Glutamatergic neuron (in vitro differentiated cells): ENCODE measurements around the gene PCP4L1. TPM values are rescaled to one million over a fixed set of nuclear protein-coding genes. Genes with fewer than 3 reads are reported as not detected.
"Not testable (repeated sequence)": the region's sequence is repeated elsewhere in the genome, so short reads cannot be mapped to it uniquely, and the experiment has no call there.

Source experiments
- DNase-seq: peaks from one replicate; pipeline ENCODE4 v3.0.0; 2022
- H3K27ac Mint-ChIP-seq: one replicate; pipeline ENCODE4 v1.8.0; 2020; ENCODE audit warnings: mild to moderate bottlenecking, mixed read lengths, inconsistent platforms; ENCODE audit not compliant: unreplicated experiment
- H3K27me3 Mint-ChIP-seq: one replicate; pipeline ENCODE4 v1.8.0; 2020; ENCODE audit warnings: mild to moderate bottlenecking, moderate library complexity, mixed read lengths, inconsistent platforms; ENCODE audit not compliant: unreplicated experiment
- H3K36me3 Mint-ChIP-seq: one replicate; pipeline ENCODE4 v1.8.0; 2020; ENCODE audit warnings: mild to moderate bottlenecking, mixed read lengths, inconsistent platforms; ENCODE audit not compliant: unreplicated experiment
- H3K4me1 Mint-ChIP-seq: one replicate; pipeline ENCODE4 v1.8.0; 2020; ENCODE audit warnings: mild to moderate bottlenecking, low read depth, mixed read lengths, inconsistent platforms; ENCODE audit not compliant: unreplicated experiment
- H3K4me3 Mint-ChIP-seq: one replicate; pipeline ENCODE4 v1.8.0; 2020; ENCODE audit warnings: mild to moderate bottlenecking, mixed read lengths, inconsistent platforms; ENCODE audit not compliant: unreplicated experiment
- H3K9me3 Mint-ChIP-seq: one replicate; pipeline ENCODE4 v1.8.0; 2020; ENCODE audit warnings: mild to moderate bottlenecking, moderate library complexity, mixed read lengths, inconsistent platforms; ENCODE audit not compliant: unreplicated experiment
- total RNA-seq: library from RNA; stranded (reverse); fragmentation: NEBNext Ultra II Directional; extraction: Animal tissue kit (Norgen Biotek cat#: 25700); gene quantifications from one replicate; pipeline ENCODE4 v1.2.1, GENCODE V29; 2021; ENCODE audit not compliant: unreplicated experiment
- TF ChIP-seq, protein P1 (sequence below): fragments of 200-600 bp; sonication (generic); IDR thresholded peaks from one replicate; pipeline ENCODE4 v1.5.0; 2021; ENCODE audit not compliant: partially characterized antibody, unreplicated experiment

Gene PCP4L1
- total RNA-seq, 1 donor from 2014 or later: 1.1 TPM

DNA sequence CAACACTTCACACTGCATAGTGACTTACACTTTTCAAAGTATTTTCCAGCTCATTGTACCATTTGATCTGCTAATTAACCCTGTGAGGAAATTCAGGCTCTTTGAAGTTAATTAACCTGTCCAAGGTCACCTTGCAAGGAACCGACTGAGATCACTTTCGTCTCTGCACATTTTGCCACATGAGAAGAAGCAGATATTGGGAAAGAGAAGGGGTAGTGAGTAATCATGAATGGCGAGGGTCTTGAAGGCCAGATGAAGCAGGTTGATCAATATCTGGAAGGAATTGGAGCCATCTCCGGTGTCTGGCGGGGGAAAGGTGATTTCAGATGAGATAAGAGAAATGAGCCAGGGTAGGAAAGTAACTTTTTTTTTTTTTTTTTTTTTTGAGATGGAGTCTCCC is 38.5 kb upstream of the PCP4L1 start:
- no peaks in the 10 kb centered on the region for H3K4me1 Mint-ChIP-seq
- no peaks in the 10 kb centered on the region for H3K27me3 Mint-ChIP-seq

DNA sequence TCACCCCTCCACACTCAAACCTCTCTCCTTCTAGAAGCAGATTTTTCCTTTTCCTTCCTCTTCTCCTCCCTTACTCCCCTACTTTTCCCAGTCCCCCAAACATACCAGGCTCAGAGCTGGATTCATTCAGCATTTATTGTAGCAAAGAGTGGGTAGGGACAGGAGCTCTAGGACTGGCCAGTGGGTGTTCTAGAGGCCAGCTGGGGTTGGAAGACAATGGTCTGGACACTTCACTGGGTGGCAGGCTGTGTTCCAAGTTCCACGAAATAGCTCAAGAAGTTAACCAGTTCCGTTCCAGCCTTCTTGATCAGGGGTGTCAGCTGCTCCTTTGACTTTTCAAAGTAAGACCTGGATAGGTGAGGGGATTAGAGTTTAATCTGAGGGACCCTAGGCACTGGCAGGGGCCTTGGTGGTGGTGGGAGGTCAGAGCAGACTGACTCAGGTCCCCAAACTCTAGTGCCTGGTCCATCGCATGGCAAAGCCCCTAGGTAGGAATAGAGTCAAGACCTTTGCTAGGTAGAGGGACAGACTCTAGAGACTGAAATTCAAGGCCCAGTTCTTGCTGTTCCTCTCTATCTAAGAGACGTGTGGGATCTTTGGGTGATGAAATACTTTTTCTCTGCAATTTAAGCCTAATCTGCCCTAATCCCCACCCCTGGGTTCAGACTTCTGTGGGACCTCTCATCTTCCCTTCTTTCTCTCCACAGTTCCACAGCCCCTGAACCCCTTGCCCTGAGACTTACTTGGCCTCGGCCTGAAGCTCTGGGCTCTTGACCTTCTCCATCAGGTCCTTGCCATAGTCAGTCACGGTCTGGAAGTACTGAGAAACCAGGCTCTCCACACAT is 36.1 kb upstream of the PCP4L1 start:
- TF ChIP-seq, protein P1, sequence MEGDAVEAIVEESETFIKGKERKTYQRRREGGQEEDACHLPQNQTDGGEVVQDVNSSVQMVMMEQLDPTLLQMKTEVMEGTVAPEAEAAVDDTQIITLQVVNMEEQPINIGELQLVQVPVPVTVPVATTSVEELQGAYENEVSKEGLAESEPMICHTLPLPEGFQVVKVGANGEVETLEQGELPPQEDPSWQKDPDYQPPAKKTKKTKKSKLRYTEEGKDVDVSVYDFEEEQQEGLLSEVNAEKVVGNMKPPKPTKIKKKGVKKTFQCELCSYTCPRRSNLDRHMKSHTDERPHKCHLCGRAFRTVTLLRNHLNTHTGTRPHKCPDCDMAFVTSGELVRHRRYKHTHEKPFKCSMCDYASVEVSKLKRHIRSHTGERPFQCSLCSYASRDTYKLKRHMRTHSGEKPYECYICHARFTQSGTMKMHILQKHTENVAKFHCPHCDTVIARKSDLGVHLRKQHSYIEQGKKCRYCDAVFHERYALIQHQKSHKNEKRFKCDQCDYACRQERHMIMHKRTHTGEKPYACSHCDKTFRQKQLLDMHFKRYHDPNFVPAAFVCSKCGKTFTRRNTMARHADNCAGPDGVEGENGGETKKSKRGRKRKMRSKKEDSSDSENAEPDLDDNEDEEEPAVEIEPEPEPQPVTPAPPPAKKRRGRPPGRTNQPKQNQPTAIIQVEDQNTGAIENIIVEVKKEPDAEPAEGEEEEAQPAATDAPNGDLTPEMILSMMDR: no peak
- no peak overlapping the region for H3K4me3 Mint-ChIP-seq
- H3K27me3 Mint-ChIP-seq: peaks cover 2% of the 10 kb centered on the region
- no peaks in the 10 kb centered on the region for H3K36me3 Mint-ChIP-seq
- H3K9me3 Mint-ChIP-seq: no peaks in the 10 kb centered on the region
- H3K4me1 Mint-ChIP-seq: peaks cover 6% of the 10 kb centered on the region
- no peak for DNase-seq
- H3K27ac Mint-ChIP-seq: no peak overlapping the region

More for the DNA sequence above, 38.5 kb upstream of the PCP4L1 start:
- no peak for DNase-seq
- Mint-ChIP-seq H3K36me3 (no peaks in the 10 kb centered on the region), H3K4me3 (no peak overlapping the region), H3K9me3 (peaks cover under 1% of the 10 kb centered on the region), H3K27ac (no peak overlapping the region)
- TF ChIP-seq, protein P1: no peak

DNA sequence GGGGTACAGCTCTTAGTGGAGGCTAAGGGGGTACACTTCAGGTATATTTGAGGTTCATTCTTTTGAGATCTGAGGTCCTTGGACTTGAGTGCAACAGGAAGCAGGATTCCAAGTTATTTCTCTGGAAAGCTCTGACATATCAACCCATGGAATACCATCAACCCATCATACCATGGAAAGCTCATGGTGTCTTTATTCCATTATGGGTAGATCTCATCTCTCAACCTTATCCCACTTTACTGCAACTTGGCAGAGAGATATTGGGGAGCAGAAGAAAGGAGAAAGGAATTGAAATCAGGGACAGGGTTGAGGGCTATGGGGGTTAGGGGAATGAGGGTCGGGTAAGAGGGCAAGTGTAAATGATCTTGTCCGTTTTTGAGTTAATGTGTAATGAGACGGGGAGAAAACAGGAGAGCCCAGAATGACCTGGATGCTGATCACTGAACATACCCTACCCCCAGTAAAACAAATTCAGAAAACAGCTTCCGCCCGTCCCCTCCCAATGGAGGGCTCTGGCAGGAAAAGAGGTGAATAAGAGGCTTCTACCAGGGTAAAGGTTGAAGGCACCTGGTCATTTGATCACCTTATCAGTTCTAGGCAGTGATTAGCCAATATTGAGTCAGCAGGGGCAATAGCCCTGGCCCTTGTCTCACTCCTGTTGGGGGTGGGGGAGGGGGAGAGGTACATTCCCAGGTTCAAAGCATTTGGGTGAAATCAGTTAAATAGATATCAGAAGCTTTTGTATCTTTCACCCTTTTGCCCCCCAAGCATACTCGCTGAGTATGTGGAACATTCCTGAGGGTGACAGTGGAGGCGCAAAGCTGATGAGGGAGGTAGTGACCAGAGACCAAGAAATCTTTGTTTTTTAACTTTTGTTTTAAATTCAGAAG is 34.5 kb upstream of the PCP4L1 start:
- Mint-ChIP-seq H3K27ac (no peak overlapping the region), H3K9me3 (no peaks in the 10 kb centered on the region), H3K4me1 (peaks cover 7% of the 10 kb centered on the region), H3K36me3 (no peaks in the 10 kb centered on the region), H3K27me3 (peaks cover 2% of the 10 kb centered on the region), H3K4me3 (no peak overlapping the region)
- DNase-seq: no peak
- TF ChIP-seq, protein P1: no peak

DNA sequence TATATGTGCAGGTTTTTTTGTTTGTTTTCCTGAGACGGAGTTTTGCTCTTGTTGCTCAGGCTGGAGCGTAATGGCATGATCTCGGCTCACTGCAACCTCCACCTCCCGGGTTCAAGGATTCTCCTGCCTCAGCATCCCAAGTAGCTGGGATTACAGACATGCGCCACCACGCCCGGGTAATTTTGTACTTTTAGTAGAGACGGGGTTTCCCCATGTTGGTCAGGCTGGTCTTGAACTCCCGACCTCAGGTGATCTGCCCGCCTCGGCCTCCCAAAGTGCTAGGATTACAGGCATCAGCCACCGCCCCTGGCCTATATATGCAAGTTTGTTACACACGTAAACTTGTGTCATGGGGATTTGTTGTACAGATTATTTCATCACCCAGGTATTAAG is 33.9 kb upstream of the PCP4L1 start:
- not testable (repeated sequence) for H3K4me3 Mint-ChIP-seq, H3K36me3 Mint-ChIP-seq, H3K9me3 Mint-ChIP-seq, H3K27ac Mint-ChIP-seq, H3K4me1 Mint-ChIP-seq, DNase-seq, H3K27me3 Mint-ChIP-seq

DNA sequence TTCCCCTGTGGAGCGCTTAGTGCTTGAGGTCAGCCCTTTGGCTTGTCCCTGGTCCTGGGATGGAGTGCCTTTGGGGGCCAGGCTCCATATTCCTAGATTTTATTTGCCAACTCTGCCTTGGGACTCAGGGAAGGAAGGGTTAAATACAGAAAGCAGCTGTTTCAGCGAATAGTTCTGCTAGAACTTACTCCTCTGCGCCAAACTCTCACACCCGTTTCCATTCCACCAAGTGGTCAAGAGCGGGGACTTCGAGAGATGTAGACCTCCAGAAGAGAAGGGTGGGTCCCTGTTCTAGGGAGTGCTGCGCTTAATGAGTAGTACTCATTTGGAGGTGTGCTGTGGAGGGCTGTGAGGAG is 33.4 kb upstream of the PCP4L1 start:
- Mint-ChIP-seq H3K27ac (no peak overlapping the region), H3K9me3 (no peaks in the 10 kb centered on the region), H3K27me3 (peaks cover 2% of the 10 kb centered on the region), H3K36me3 (no peaks in the 10 kb centered on the region), H3K4me3 (no peak overlapping the region), H3K4me1 (peaks cover 7% of the 10 kb centered on the region)
- DNase-seq: no peak
- TF ChIP-seq, protein P1: no peak
